GDM1 (cell line): ENCODE measurements around the gene CATSPERB.
A peak's percentile ranks its signal among the peaks of the same experiment; 100 is the strongest.
"Not testable (repeated sequence)": the region's sequence is repeated elsewhere in the genome, so short reads cannot be mapped to it uniquely, and the experiment has no call there.

Source experiments
- DNase-seq: peaks from one replicate; lab custom pipeline; 2025; lab: John Stamatoyannopoulos, UW

Gene CATSPERB

DNA sequence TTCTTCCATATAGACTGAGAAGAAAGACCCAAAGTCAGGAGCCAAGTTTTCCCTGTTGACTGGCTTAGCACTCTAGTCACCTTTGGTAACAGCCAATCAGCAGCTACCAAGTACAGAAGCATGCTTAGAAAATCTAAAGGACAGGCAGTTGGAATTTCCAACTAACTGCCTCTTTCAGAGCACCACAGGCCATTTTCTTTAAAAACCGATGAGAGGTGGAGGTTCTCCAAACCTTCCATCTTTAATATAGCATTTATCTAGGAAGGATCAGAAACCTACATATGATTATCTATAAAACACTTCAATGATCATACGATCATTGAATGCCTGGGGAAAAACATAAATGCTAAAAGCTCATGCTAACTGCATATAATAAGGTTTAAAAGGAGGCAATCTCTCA lies at the start of gene CATSPERB:
TSS of gene CATSPERB (minus strand) at position 101 of the 400 bp plus-strand sequence. CDS start 2,607 bp downstream, outside the sequence.
- no peak for DNase-seq

DNA sequence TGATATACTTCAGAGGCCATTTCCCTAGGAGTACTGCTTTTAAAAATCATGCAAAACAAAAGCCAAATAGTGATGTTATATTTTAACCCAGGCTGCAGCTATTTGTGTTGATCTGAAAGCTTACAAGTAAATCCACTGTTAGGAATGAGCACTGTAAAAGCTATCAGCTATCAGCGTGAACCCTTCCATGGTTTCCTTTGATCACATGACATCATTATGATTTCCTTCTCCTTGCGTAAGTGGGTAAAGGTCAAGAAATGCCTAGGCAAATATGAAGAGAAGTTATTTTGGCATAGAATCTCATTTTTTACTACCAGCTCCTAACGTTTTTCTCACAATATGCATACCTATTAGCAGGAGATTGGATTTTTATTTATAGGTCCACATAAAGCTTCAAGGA lies 48.6 kb upstream of the CATSPERB start:
- no peak for DNase-seq

DNA sequence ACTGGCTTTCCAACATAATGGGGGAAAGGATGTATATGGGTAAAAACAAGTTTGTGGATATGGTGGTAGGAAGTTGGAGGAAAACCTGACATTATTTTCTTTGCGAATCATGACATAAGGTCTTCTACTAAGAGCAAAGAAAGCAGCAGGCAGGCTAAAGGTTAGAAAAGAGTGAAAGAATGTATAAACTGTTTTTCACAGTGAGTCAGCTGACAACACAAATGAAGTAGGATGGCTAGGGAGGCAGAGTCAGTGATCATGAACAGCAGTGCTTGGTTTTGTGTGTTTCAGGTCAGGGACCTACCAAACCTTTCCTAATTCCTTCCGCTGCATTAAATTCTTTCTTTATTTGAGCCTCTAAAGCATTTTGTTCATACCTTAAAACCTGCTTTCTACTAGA lies 46.3 kb upstream of the CATSPERB start:
- no peak for DNase-seq

DNA sequence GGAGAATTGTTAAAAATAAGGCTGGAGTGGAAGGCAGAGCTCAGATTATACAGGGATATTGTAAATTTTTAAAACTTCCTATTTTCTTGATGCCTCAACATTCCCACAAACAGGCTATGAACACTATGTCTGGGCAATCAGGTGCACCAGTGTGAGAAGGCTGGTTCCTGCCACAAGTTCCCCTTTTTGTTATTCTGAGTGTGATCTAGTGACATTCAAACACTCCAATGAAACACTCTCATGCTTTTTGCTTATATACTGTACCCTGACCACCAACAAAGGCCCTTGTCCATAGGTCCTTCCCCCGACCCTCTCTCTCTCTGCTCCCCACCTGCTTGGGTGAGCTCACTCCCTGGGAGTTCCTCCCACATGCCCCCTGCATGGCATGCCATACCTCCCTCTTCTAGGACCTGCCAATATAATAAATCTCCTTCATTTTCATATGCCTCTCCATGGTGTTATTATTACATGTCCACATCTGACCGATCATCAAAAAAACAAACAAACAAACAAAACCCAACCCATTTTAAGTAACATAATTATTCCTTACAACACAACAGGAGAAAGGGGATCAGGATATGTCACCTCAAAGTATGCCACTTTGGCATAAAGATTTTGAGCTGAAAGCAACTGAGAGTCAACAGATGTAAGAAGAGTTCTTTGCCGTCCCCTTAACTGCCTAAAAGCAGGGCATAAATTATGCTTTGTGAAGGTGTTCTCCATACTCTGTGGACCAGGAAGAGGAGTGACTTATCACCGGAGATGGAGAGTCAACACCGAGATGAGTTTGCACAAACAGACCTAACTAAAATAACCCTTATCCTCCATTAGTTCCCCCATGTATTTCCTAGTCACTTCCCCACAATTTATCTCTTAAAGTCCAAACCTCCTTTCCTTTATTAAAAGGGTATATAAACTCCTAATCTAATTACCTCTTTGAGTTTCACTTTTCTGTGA lies 42.5 kb upstream of the CATSPERB start:
- DNase-seq, result peak; percentile 54

DNA sequence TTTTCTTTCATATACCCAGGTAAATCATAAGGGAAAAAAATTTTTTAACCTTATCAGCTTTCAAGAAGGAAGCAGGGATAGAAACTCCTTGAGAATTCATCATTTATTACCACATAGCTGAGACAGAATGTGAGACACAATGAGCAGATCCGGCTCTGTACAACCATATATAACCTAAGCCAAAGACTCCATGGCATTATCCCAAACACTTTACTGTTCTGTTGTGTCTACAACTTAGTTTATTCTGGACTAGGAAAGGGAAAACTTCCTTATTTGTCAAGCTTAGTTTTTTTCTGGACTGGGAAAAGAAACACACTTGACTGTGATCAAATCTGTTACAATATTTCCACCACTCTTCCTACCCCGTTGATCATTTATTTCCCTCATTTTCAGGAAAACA lies 38.3 kb upstream of the CATSPERB start:
- no peak for DNase-seq

DNA sequence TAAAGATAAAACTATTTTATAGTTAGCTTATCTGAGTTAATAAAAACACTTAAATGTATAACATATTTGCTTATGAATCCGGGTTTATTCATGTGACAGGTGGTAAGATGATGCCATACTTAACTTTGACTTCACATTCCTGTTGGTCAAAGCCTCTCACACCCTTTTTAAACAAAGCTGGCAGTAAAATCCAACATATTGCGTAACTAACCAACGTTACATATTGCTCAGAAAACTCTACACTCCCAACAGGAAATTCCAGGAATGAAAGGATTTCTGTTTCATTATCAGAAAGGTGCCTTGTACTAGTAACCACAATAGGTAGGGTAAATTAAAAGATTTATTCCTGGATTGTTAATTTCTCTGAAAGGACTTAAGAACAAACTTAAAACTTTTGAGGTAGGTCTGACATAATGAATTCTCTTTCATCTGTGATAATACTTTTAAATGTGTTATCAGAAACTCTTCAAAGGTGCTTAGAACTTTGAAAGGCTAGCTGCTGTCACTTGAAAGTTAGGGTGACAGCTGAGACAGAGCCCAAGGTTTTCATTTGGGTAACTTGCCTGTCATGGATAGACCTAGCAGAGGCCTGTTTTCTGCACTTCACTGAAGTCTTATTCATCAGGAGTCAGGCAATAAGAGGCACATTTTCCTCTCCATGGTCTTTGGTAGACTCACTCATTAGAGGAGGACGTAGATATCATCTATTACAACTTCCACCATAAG lies 23.8 kb upstream of the CATSPERB start:
- DNase-seq, result no peak

- DNase-seq, result no peak
Observed at GRCh38 chr14:91754819-91755218, 22.9 kb upstream of the CATSPERB start.

DNA sequence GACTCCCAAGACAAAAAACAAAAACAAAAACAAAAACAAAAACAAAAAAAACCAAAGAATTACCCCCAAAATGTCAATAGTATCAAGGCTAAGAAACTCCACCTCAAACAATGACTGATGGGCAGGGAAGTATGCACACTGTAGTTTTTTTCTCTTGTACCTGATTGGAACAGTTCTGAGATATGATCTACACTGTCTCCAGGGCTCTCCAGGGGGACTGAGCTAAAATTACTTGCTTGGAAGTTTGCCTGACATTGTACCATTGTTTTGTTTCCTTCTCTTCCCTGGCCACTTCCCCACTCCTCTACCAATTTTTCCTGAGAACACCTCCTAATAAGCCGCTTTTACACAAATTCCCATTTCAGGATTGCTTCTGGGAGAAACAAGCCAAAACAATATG lies 22.3 kb upstream of the CATSPERB start:
- DNase-seq, result no peak

DNA sequence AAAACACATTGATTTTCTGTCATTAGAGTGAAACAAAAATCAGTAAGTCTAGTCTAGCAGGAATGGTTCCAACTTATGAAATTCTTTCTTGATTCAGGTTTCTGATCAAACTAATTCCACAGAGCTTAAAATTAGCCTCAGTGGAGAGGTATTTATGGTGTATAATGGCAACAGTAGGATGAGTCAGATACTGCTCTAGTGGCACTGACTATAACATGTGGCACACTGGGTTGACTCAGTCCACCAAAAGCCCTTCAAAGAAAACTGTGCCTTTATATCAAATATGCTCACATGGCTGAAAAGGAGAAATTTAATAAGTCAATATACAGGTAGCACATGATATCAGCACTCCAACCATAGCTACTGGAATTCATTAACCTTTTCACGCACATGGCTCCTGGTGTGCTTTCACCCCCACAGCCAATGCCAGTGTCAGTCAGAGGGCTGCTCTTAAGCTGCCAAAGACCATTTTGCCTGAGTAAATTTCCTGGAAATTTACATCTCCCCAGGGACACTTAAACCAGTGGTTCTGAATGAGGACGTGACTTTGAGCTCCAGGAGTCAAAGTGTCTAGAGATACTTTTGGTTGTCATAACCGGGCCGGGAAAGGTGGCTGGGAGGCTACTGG lies 21.7 kb upstream of the CATSPERB start:
- DNase-seq, result no peak

DNA sequence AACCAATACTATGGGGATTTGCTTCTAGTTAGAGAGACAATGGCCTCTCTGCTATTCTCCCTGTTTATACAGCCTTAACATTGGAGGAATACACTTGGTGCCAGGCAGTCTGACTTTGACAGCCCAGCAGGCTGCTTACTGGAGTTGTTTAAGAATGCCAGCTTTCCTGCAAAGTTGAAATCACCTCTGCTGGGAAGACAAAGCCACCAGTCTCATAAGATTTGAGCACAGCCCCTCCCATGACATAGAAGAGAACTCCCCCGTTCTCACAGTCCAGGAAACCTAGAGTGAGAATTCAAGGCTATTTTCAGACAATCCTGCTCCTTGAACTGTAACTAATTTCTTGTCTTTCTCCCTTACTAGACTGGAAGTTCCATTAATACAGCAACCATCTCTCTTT lies 21.1 kb upstream of the CATSPERB start:
- DNase-seq, result no peak

- no peak for DNase-seq
Observed at GRCh38 chr14:91751719-91752118, 19.8 kb upstream of the CATSPERB start.

GRCh38 chr14:91750634-91751198 lies 18.8 kb upstream of the CATSPERB start:
- DNase-seq, result no peak

- DNase-seq, result no peak
Observed at GRCh38 chr14:91749868-91750267, 18.0 kb upstream of the CATSPERB start.

DNA sequence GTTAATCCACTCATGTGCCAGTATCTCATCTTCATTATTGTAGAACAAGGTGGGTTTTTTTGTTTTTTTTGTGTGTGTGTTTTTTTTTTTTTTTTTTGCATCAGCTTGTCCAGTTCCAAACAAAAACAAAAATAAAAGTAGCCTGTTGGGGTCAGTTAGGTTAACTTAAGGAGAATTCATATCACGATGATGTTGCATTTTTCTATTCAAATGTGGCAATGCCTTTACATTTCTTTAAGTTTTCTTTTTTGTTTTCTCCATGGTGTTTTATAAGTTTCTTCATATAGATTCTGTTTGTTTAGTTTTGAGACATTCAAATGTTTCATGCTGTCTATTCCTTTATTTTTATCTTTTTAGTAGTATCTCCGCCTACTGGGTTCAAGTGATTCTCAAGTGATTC lies 16.2 kb upstream of the CATSPERB start:
- no peak for DNase-seq

GRCh38 chr14:91745344-91745743 lies 13.5 kb upstream of the CATSPERB start:
- DNase-seq, result no peak

DNA sequence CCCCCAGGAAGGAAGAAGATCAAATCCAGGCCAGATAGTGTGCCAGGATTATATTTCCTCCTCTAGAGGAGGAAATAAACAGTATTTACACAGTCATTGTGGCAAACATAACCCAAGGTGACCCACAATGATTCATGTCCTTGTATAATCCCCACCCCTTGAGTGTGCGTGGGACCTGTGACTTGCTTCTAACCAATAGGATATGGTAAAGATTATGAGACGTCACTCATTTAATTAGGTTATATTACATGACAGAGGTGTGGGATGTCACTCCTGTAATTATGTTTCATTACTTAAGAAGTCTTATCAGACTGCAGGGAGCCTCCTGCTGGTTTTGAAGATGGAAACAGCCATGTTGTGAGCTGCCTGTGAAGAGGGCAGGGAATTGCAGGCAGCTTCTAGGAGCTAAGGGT lies 12.2 kb upstream of the CATSPERB start:
- DNase-seq, result no peak

- DNase-seq, result no peak
Observed at GRCh38 chr14:91743305-91743653, 11.4 kb upstream of the CATSPERB start.

- DNase-seq, result no peak
Observed at GRCh38 chr14:91742621-91743304, 10.9 kb upstream of the CATSPERB start.

DNA sequence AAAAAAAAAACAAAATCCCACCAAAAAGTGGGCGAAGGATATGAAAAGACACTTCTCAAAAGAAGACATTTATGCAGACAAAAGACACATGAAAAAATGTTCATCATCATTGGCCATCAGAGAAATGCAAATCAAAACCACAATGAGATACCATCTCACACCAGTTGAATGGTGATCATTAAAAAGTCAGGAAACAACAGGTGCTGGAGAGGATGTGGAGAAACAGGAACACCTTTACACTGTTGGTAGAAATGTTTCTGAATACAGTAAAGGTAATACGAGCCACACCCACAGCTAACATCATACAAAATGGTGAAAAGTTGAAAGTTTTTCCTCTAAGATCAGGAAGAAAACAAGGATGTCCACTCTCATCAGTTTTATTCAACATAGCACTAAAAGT lies 8.0 kb upstream of the CATSPERB start:
- not testable (repeated sequence) for DNase-seq

DNA sequence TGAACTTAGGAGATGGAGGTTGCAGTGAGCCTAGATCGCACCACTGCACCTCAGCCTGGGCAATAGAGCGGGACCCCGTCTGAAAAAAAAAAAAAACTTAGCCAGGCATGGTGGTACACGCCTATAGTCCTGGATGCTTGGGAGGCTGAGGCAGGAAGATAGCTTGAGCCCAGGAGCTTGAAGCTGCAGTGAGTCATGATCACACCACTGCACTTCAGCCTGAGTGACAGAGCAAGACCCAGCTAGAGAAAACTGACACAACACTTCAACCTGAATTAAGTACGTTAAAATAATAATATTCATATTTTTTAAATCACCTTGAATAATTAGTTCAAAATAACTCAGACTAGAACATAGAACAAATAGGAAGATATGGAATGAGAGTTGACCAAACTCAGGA lies 5.7 kb upstream of the CATSPERB start:
- DNase-seq, result no peak

GRCh38 chr14:91732859-91733477 lies 1.1 kb upstream of the CATSPERB start:
- DNase-seq, result no peak
